Ovary (tissue), 9 donors: ENCODE data around the gene VPS37B. TPM values are rescaled to one million over a fixed set of nuclear protein-coding genes. Genes with fewer than 3 reads are reported as not detected.

Source experiments
- DNase-seq, 5 donors: peaks; one replicate each; pipeline ENCODE4 v3.0.0-alpha.2; 2019 to 2020
- H3K27ac ChIP-seq, 2 donors: fragments of 200-600 bp; one replicate each; pipeline versions ENCODE4 v1.5.1 to v1.8.0; 2019 to 2022
- H3K27me3 ChIP-seq: fragments of 200-600 bp; one replicate; pipeline ENCODE4 v1.8.0; 2022
- H3K36me3 ChIP-seq: fragments of 200-600 bp; sonication (generic); one replicate; pipeline ENCODE4 v1.5.1; 2019
- H3K4me1 ChIP-seq: one replicate; pipeline ENCODE4 v1.8.1; 2013; ENCODE audit warnings: mild to moderate bottlenecking, moderate library complexity; ENCODE audit not compliant: insufficient read depth
- H3K4me3 ChIP-seq: fragments of 200-600 bp; sonication (generic); one replicate; pipeline ENCODE4 v1.5.1; 2017
- H3K9me3 ChIP-seq, 2 donors: fragments of 200-600 bp in 1 of 2; sonication (generic) in 1 of 2; one replicate each; pipeline versions ENCODE4 v1.5.1 to v1.8.1; 2013 to 2019; ENCODE audit warnings: mild to moderate bottlenecking in 1 of 2, moderate library complexity in 1 of 2
- EP300 ChIP-seq: sonication (generic); formaldehyde crosslinking; IDR thresholded peaks from one replicate; pipeline ENCODE4 v1.6.1; 2017; ENCODE audit warnings: antibody characterized with exemption
- POLR2A ChIP-seq: fragments of 450-650 bp; IDR thresholded peaks from one replicate; pipeline ENCODE4 v1.6.1; 2017; ENCODE audit warnings: antibody characterized with exemption, mild to moderate bottlenecking, moderate library complexity
- WGBS, 3 donors: extraction: QIAGEN DNeasy Blood & Tissue Kit in 1 of 3; methylation state at CpG; one replicate each; pipeline versions ENCODE4 v1.1.5 to v1.1.7; 2013 to 2017; 5-methylcytosine and 5-hydroxymethylcytosine counted together
- intact Hi-C, 4 donors: fragments of 100-400 bp; cut with DNase I; formaldehyde crosslinking; loops; one replicate each; pipeline versions ENCODE4 v1.11.0 to v1.15.1; 2022 to 2023
- polyA plus RNA-seq, 2 donors: library from polyadenylated mRNA; stranded (reverse); fragments of 200-250 nt in 1 of 2; fragments of 350-450 nt in 1 of 2; fragmentation: Illumina TruSeq in 1 of 2; extraction: RNeasy Lipid Tissue Mini Kit (QIAGEN cat#74804) in 1 of 2; gene quantifications; one replicate each; pipeline ENCODE4 v1.2.3, GENCODE V29; 2013 to 2014
- total RNA-seq, 7 donors: library from RNA; depleted of rRNA in 2 of 7; stranded (reverse); fragments of >200 nt in 2 of 7; fragmentation: NEBNext Ultra II Directional in 3 of 7; extraction: Animal tissue kit (Norgen Biotek cat#: 25700) in 3 of 7; gene quantifications; one replicate each; pipeline versions ENCODE4 v1.1.0 to v1.2.4, GENCODE V29; 2016 to 2023
- TF ChIP-seq, protein P1 (sequence below), 3 donors: fragments of 450-650 bp in 2 of 3; fragments of 200-600 bp in 1 of 3; IDR thresholded peaks; one replicate each; pipeline versions ENCODE4 v1.5.1 to v1.8.0; 2016 to 2022; ENCODE audit warnings: antibody characterized with exemption in 3 of 3, mild to moderate bottlenecking in 1 of 3
- donor health status: DM: no; HTN: no; CAD: no; lungs with moderate emphysema.
- donor health status: DM: no; HTN: no; CAD: no.
- donor health status: Bipolar disorder and iron deficiency.
- donor health status: DM: yes; HTN: yes; CAD: no.
- donor health status: DM: no; HTN: no; CAD: no.
- donor health status: DM: yes; HTN: yes; CAD: no.

Gene VPS37B
- total and polyA plus RNA-seq, 9 donors, result 9.5 to 44.3 (median 12.1) TPM

DNA sequence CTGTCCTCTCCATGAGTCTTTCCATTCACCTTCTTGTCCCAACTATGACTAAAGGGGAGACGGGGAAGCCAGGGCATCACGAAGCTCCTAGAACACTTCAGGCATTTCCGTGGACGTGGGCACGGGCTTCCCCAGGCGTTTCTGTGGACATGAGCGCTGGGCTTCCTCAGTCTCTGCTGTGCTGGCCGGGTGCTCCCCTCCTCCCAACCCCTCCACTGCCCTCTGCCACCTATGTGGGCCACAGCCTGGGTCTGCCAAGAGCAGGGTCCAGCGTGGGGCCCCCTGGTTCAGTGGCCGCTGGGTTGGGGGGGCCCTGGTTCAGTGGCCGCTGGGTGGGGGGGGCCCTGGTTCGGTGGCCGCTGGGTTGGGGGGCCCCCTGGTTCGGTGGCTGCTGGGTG is 45.9 kb downstream of the VPS37B start:
- no peak overlapping the region for H3K4me3 ChIP-seq
- no peak for TF ChIP-seq POLR2A
- TF ChIP-seq EP300, result no peak
- TF ChIP-seq, protein P1, sequence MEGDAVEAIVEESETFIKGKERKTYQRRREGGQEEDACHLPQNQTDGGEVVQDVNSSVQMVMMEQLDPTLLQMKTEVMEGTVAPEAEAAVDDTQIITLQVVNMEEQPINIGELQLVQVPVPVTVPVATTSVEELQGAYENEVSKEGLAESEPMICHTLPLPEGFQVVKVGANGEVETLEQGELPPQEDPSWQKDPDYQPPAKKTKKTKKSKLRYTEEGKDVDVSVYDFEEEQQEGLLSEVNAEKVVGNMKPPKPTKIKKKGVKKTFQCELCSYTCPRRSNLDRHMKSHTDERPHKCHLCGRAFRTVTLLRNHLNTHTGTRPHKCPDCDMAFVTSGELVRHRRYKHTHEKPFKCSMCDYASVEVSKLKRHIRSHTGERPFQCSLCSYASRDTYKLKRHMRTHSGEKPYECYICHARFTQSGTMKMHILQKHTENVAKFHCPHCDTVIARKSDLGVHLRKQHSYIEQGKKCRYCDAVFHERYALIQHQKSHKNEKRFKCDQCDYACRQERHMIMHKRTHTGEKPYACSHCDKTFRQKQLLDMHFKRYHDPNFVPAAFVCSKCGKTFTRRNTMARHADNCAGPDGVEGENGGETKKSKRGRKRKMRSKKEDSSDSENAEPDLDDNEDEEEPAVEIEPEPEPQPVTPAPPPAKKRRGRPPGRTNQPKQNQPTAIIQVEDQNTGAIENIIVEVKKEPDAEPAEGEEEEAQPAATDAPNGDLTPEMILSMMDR (IDR thresholded peaks at IDR 0.05), result no peak
- H3K27me3 ChIP-seq, result no peaks in the 10 kb centered on the region
- no peak for DNase-seq
- 86 to 93% (median 88%) methylated on average over 8 to 14 of the region's 14 CpGs for WGBS, 3 donors
- intact Hi-C loops, result no loop called here
- no peak overlapping the region for H3K27ac ChIP-seq
- no peaks in the 10 kb centered on the region for H3K36me3 ChIP-seq
- H3K9me3 ChIP-seq, result no peaks in the 10 kb centered on the region
- H3K4me1 ChIP-seq, result no peaks in the 10 kb centered on the region

- DNase-seq, result no peak
- H3K27ac ChIP-seq, result no peak overlapping the region
- no peak overlapping the region for H3K4me3 ChIP-seq
- H3K4me1 ChIP-seq, result no peaks in the 10 kb centered on the region
- TF ChIP-seq POLR2A, result no peak
- TF ChIP-seq, protein P1 (IDR thresholded peaks at IDR 0.05), result no peak
- TF ChIP-seq EP300, result no peak
- 88 to 92% (median 90%) methylated on average over 26 of the region's 26 CpGs for WGBS, 3 donors
- no peaks in the 10 kb centered on the region for H3K36me3 ChIP-seq
- H3K9me3 ChIP-seq, result no peaks in the 10 kb centered on the region
- intact Hi-C loops, result no loop called here
- H3K27me3 ChIP-seq, result no peaks in the 10 kb centered on the region
Measured at GRCh38 chr12:122849352-122850047, 46.4 kb downstream of the VPS37B start.

GRCh38 chr12:122848471-122849351 is 47.2 kb downstream of the VPS37B start:
- H3K9me3 ChIP-seq, result no peaks in the 10 kb centered on the region
- no peak for TF ChIP-seq POLR2A
- no peak for TF ChIP-seq EP300
- TF ChIP-seq, protein P1 (IDR thresholded peaks at IDR 0.05), result no peak
- DNase-seq, result no peak
- no peak overlapping the region for H3K4me3 ChIP-seq
- WGBS, 3 donors, result 85 to 88% (median 88%) methylated on average over 19 to 36 of the region's 36 CpGs
- intact Hi-C loops, result no loop called here
- H3K27ac ChIP-seq, result no peak overlapping the region
- no peaks in the 10 kb centered on the region for H3K36me3 ChIP-seq
- H3K27me3 ChIP-seq, result no peaks in the 10 kb centered on the region
- no peaks in the 10 kb centered on the region for H3K4me1 ChIP-seq

DNA sequence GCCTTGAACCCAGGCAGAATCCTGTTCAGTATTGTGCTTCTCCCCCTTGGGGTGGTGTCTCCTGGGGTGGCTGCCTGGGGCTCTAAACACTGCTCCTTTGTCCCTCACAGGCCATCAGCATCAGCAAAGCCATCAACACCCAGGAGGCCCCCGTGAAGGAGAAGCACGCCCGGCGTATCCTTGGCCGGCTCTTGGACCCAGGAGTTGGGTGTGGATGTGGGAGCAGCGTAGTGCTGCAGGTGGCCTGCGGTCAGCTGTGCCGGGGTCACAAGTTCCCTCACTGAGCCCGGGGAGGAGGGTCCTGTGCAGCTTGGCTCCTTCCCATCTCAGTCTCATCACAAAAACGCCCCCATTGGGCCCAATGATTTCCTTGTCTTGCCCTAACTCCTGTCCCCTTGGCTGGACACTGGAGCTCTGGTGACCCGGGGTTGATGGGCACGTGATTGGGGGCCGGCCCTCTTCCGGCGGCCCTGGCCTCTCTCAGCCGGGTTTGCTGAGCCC is 48.0 kb downstream of the VPS37B start:
- Histone ChIP-seq H3K36me3 (no peaks in the 10 kb centered on the region), H3K4me3 (no peak overlapping the region), H3K4me1 (no peaks in the 10 kb centered on the region), H3K27me3 (no peaks in the 10 kb centered on the region), H3K9me3 (no peaks in the 10 kb centered on the region), H3K27ac (no peak overlapping the region)
- WGBS, 3 donors, result 80 to 83% (median 83%) methylated on average over 16 of the region's 16 CpGs
- TF ChIP-seq POLR2A (no peak), EP300 (no peak)
- TF ChIP-seq, protein P1 (IDR thresholded peaks at IDR 0.05), result no peak
- DNase-seq, result no peak
- intact Hi-C loops, result no loop called here
